Thymus (tissue), 11 donors: Measurements from ENCODE around the gene RASD2. TPM values are rescaled to one million over a fixed set of nuclear protein-coding genes. Genes with fewer than 3 reads are reported as not detected.

Experiments used
- DNase-seq, 9 donors: peaks; one replicate each; pipeline ENCODE4 v3.0.0-alpha.2; 2013; ENCODE audit warnings: low spot score in 9 of 9, low read depth in 6 of 9, missing footprints in 1 of 9
- H3K27ac ChIP-seq, 2 donors: one replicate each; pipeline ENCODE4 v1.5.1; 2013; ENCODE audit warnings: control low read depth in 1 of 2, low read depth in 1 of 2, low read length in 1 of 2, mild to moderate bottlenecking in 1 of 2, moderate library complexity in 1 of 2
- H3K27me3 ChIP-seq, 2 donors: one replicate each; pipeline ENCODE4 v1.5.1; 2013; ENCODE audit warnings: low read length in 1 of 2; ENCODE audit not compliant: control insufficient read depth in 2 of 2, insufficient read depth in 1 of 2
- H3K36me3 ChIP-seq, 2 donors: one replicate each; pipeline ENCODE4 v1.5.1; 2013; ENCODE audit warnings: low read length in 1 of 2, mild to moderate bottlenecking in 1 of 2, moderate library complexity in 1 of 2; ENCODE audit not compliant: control insufficient read depth in 2 of 2, insufficient read depth in 2 of 2
- H3K4me1 ChIP-seq, 2 donors: one replicate each; pipeline ENCODE4 v1.5.1; 2013; ENCODE audit warnings: low read length in 2 of 2; ENCODE audit not compliant: control insufficient read depth in 2 of 2, insufficient read depth in 2 of 2
- H3K4me3 ChIP-seq, 2 donors: one replicate each; pipeline ENCODE4 v1.5.1; 2013; ENCODE audit warnings: low read length in 2 of 2, control low read depth in 1 of 2, mild to moderate bottlenecking in 1 of 2
- H3K9me3 ChIP-seq, 2 donors: one replicate each; pipeline ENCODE4 v1.5.1; 2013; ENCODE audit warnings: low read length in 1 of 2, mild to moderate bottlenecking in 1 of 2; ENCODE audit not compliant: control insufficient read depth in 2 of 2, insufficient read depth in 1 of 2
- WGBS: extraction: QIAGEN DNeasy Blood & Tissue Kit; methylation state at CpG from one replicate; pipeline ENCODE4 v1.1.7; 2013; 5-methylcytosine and 5-hydroxymethylcytosine counted together
- polyA plus RNA-seq: library from polyadenylated mRNA; stranded (reverse); fragments of 200-250 nt; gene quantifications from one replicate; pipeline ENCODE4 v1.2.3, GENCODE V29; 2013
- total RNA-seq: library from RNA; stranded (reverse); fragments of 120-200 nt; gene quantifications from one replicate; pipeline ENCODE4 v1.2.4, GENCODE V29; 2013
- donor health status: healthy.

Gene RASD2
- total and polyA plus RNA-seq, 2 donors = 0.14 to 1.0 TPM

DNA sequence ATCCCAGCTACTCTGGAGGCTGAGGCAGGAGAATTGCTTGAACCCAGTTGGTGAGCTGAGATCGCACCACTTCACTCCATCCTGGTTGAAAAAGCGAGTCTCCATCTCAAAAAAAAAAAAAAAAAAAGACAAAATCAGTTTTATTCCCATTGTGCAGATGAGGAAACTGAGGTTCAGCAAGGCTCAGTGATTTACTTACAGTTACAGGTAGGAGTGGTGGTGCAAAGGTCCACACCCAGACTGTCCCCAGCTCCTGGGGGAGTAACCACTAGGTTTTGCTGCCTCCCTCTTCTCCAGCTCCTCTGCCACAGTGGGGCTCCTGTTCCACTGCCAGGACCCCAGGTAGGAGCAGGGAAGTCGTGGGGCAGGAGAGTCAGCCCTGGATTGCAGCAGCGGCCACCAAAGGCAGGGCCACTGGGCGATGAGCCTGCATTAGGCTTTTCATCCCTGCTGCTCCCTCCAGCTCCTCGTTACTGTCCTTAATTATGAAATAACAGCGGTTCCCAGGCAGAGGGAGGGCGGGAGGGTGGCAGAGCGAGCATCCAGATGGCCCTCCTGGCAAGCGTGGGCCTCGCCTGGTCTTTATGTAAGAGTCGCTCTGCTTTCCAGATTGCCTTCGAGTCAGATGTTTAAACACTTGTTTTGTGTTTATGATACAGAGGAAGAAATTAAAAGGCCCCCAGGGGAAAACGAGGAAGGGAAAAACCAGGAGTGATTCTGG lies 15.5 kb upstream of the RASD2 start:
- Histone ChIP-seq H3K4me1 (no peaks in the 10 kb centered on the region), H3K36me3 (no peaks in the 10 kb centered on the region), H3K27ac (no peak overlapping the region), H3K9me3 (peaks cover 0 to 4% of the 10 kb centered on the region in 2 donors), H3K27me3 (peaks cover 0 to 20% of the 10 kb centered on the region in 2 donors), H3K4me3 (no peak overlapping the region)
- no peak for DNase-seq
- 93% methylated on average over 14 of the region's 14 CpGs for WGBS

DNA sequence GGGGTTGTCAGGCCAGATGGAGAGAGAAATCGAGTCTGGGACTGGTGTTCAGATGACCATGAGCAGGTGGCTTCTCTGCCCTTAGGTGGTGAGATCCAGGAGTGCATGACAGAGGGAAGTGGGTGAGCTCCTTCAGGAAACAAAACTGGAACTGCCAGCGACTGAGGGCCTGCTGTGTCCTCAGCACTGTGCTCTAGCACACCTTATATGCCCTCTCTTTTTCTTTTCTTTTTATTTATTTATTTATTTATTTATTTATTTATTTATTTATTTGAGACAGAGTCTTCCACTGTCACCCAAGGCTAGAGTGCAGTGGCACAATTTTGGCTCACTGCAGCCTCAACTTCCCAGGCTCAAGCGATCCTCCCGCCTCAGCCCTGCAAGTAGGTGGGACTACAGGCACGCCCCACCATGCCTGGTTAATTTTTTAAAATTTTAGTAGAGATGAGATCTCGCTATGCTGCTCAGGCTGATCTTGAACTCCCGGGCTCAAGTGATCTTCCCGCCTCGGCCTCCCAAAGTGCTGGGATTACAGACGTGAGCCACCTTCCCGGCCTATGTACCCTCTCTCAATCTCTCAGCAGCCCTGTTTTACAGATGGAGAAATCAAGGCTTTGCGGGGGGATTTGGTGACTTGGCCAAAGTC lies 14.8 kb upstream of the RASD2 start:
- H3K36me3 ChIP-seq = no peaks in the 10 kb centered on the region
- H3K9me3 ChIP-seq = peaks cover 0 to 4% of the 10 kb centered on the region in 2 donors
- peaks cover 0 to 17% of the 10 kb centered on the region in 2 donors for H3K27me3 ChIP-seq
- H3K4me3 ChIP-seq = no peak overlapping the region
- WGBS = 91% methylated on average over 12 of the region's 12 CpGs
- no peak for DNase-seq
- H3K4me1 ChIP-seq = no peaks in the 10 kb centered on the region
- H3K27ac ChIP-seq = no peak overlapping the region

DNA sequence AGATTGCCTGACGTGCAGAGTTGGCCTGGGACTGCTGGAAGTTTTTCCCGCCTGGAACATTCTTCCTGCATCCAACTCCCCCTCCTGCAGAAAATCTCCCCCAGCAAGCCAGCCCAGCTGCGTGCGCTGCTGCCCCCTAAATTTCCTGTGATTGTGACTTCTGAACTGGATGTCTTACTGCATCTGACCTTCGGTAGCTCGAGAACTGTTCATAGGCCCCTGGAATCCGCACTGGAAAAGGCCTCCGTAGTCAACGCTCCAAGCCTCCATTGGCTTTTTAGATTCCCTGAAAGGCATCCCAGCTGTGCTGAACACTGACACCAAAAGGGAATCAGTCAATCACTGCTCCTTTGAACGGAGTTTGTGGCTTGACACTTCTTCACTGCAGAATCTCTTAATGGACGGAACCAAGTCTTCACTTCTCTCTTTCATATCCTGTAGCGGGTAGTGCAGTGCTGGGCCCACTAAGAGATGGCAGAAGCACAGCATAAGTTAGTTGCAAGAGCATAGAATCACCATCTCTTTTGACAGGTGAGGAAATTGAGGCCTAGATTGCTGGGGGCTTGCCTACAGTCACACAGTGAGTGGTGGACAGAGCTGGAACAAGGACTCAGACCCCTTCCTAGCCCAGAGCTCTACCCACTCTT lies 14.2 kb upstream of the RASD2 start:
- no peak overlapping the region for H3K27ac ChIP-seq
- H3K4me1 ChIP-seq = no peaks in the 10 kb centered on the region
- H3K36me3 ChIP-seq = no peaks in the 10 kb centered on the region
- DNase-seq = no peak
- 95% methylated on average over 12 of the region's 12 CpGs for WGBS
- H3K27me3 ChIP-seq = peaks cover 0 to 14% of the 10 kb centered on the region in 2 donors
- H3K9me3 ChIP-seq = peaks cover 0 to 4% of the 10 kb centered on the region in 2 donors
- H3K4me3 ChIP-seq = no peak overlapping the region

DNA sequence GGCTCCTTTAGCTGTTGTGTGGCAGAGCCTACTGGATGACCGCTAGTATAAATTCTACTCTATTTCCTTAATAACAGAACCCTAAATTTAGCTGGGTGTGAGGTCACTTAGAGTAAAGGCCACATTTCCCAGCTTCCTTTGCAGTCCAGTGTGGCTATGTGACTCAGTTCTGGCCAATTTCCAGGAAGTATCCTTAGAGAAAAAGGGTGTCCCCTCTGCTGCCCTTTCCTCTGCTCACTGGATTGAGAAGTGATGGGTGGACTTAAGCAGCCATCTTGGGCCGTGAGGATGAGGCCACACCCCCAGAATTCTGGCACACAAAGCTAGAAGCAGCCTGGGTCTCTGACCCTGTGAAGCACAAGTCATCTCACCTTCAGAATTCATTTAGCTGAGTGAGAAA lies 11.7 kb upstream of the RASD2 start:
- Histone ChIP-seq H3K4me1 (no peaks in the 10 kb centered on the region), H3K27ac (no peak overlapping the region), H3K36me3 (no peaks in the 10 kb centered on the region), H3K27me3 (no peaks in the 10 kb centered on the region), H3K4me3 (no peak overlapping the region), H3K9me3 (peaks cover 0 to 4% of the 10 kb centered on the region in 2 donors)
- 98% methylated on average over 2 of the region's 2 CpGs for WGBS
- DNase-seq = no peak

DNA sequence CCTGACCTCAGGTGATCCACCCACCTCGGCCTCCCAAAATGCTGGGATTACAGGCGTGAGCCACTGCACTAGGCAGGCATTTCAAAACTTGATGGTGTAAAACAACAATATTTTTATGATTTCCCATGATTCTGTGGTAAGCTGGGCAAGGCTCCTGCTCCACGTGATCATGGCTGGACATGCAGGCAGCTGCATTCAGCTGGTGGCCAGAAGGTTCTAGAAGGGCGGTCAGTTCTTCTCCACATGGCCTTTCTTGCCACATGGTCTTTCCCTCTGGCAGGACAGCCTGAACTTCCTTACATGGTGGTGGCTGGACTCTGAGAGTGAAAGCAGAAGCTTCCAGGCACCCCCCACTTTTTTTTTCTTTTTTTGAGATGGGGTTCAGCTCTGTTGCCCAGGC lies 9.9 kb upstream of the RASD2 start:
- no peaks in the 10 kb centered on the region for H3K4me1 ChIP-seq
- WGBS = over 99% methylated on average over 4 of the region's 4 CpGs

DNA sequence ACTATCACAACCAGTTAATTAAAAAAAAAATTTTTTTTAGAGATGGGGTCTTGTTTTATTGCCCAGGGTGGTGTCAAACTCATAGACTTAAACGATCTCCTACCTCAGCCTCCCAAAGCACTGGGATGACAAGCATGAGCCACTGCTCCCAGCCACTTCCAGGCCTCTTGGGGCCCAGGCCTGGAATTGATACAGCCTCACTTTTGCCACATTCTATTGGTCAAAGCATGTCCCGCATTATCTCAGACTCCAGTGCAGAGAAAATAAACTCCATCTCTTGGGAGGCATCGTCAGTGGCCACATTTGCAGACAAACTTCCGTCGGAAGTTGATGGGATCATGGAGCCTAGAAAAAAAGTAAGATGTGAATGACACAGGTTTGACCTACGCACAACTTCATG lies 9.4 kb upstream of the RASD2 start:
- Histone ChIP-seq H3K27me3 (no peaks in the 10 kb centered on the region), H3K9me3 (peaks cover 0 to 4% of the 10 kb centered on the region in 2 donors), H3K4me1 (no peaks in the 10 kb centered on the region), H3K27ac (no peak overlapping the region), H3K4me3 (no peak overlapping the region), H3K36me3 (no peaks in the 10 kb centered on the region)
- WGBS = 95% methylated on average over 6 of the region's 6 CpGs
- DNase-seq = no peak

More for the DNA sequence above, 9.9 kb upstream of the RASD2 start:
- H3K27me3 ChIP-seq = no peaks in the 10 kb centered on the region
- no peaks in the 10 kb centered on the region for H3K36me3 ChIP-seq
- DNase-seq = no peak
- H3K9me3 ChIP-seq = peaks cover 0 to 4% of the 10 kb centered on the region in 2 donors
- H3K4me3 ChIP-seq = no peak overlapping the region
- H3K27ac ChIP-seq = no peak overlapping the region

DNA sequence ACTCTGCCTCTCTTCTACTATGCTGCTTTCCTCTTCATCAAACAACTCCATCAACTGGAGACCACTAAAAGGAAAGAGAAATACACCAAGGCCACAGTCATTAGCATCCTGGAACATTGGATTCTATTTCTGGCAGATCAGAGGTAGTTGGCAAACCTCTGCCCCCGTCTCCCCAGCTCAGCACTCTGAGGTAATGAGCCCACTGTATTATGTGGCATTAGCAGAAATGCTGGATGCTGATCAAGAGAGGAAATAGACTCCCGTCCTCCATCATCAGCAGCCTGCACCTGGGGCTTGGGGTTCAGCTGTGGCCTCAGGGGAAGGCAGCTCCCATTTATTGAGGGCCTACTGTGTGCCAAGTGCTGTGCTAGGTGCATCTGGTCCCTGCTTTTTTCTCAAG lies 9.0 kb upstream of the RASD2 start:
- no peak for DNase-seq
- Histone ChIP-seq H3K27ac (no peak overlapping the region), H3K27me3 (no peaks in the 10 kb centered on the region), H3K36me3 (no peaks in the 10 kb centered on the region), H3K4me3 (no peak overlapping the region), H3K4me1 (no peaks in the 10 kb centered on the region), H3K9me3 (peaks cover 0 to 4% of the 10 kb centered on the region in 2 donors)
- WGBS = 88% methylated on average over 2 of the region's 2 CpGs

DNA sequence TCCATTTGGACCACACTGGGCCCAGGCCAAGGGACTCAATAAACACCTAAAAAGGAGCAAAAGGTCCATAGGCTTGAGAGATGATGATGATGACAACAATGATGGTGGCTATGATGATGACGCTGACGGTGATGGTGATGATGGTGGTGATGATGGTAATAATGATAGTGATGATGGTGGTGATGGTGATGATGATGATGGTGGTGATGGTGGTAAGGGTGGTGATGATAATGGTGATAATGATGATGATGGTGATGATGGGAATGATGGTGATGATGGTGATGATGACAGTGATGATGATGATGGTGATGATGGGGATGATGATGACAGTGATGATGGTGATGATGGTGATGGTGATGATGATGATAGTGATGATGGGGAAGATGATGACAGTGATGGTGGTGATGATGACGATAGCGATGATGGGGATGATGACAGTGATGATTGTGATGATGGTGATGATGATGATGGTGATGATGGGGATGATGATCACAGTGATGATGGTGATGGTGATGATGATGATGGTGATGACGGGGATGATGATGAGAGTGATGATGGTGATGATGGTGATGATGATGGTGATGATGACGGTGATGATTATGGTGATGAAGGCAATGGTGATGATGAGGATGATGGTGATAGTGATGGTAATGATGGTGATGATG lies 7.1 kb upstream of the RASD2 start:
- 93% methylated on average over 6 of the region's 6 CpGs for WGBS
- Histone ChIP-seq H3K4me3 (no peak overlapping the region), H3K9me3 (peaks cover 0 to 4% of the 10 kb centered on the region in 2 donors), H3K27me3 (peaks cover 0 to 5% of the 10 kb centered on the region in 2 donors), H3K36me3 (no peaks in the 10 kb centered on the region), H3K4me1 (no peaks in the 10 kb centered on the region), H3K27ac (no peak overlapping the region)
- no peak for DNase-seq

DNA sequence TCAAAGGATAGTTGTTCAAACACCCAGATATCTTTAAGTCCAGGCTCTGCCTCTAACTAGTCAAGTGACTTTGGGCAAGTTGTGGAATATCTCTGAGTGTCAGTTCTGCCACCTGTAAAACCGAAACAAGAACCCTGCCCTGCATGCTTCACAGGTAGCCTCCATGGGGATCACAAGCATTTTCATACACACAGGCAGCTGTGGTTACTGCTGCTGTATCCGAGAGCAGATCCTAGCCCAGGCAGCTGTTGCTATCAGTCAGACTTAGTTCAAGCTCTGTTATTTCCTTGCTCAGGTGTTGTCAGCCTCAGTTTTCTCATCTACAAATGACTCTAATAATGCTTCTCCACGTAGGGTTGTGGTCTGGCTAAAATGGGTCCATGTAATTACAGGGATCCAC lies 6.5 kb upstream of the RASD2 start:
- H3K4me1 ChIP-seq = no peaks in the 10 kb centered on the region
- no peak for DNase-seq
- no peak overlapping the region for H3K27ac ChIP-seq
- no peaks in the 10 kb centered on the region for H3K36me3 ChIP-seq
- WGBS = 83% methylated on average over 3 of the region's 3 CpGs
- H3K9me3 ChIP-seq = peaks cover 0 to 4% of the 10 kb centered on the region in 2 donors
- peaks cover 0 to 11% of the 10 kb centered on the region in 2 donors for H3K27me3 ChIP-seq
- H3K4me3 ChIP-seq = no peak overlapping the region
